Renal cortex interstitium (tissue), 11 donors: ENCODE data around the gene HOXD4. TPM values are rescaled to one million over a fixed set of nuclear protein-coding genes. Genes with fewer than 3 reads are reported as not detected.

Experiments used
- DNase-seq, 11 donors: peaks; one replicate each; pipeline ENCODE4 v3.0.0-alpha.2; 2013; ENCODE audit warnings: low read depth in 9 of 11, low spot score in 4 of 11; ENCODE audit errors: extremely low read depth in 1 of 11
- polyA plus RNA-seq, 3 donors: library from polyadenylated mRNA; unstranded; fragments of 120-200 nt; gene quantifications; one replicate each; pipeline ENCODE4 v1.2.1, GENCODE V29; 2013; ENCODE audit not compliant: insufficient read length in 3 of 3

HOXD4 gene
- polyA plus RNA-seq, 3 donors: 47.8 to 80.8 (median 56.1) TPM

- peak in 3 of 11 donors; percentile 64 to 88 (median 87) for DNase-seq
Observed at GRCh38 chr2:176174824-176175708, 23.7 kb downstream of the HOXD4 start.

GRCh38 chr2:176175709-176176607 is 24.6 kb downstream of the HOXD4 start:
- no peak for DNase-seq

GRCh38 chr2:176177580-176178037 is 26.3 kb downstream of the HOXD4 start:
- DNase-seq: no peak

- DNase-seq: peak in 1 of 11 donors; percentile 45
Observed at GRCh38 chr2:176178038-176178756, 26.8 kb downstream of the HOXD4 start.

- no peak for DNase-seq
Observed at GRCh38 chr2:176178757-176179295, 27.5 kb downstream of the HOXD4 start.

- no peak for DNase-seq
Observed at GRCh38 chr2:176181551-176181950, 30.2 kb downstream of the HOXD4 start.

GRCh38 chr2:176182671-176183070 is 31.3 kb downstream of the HOXD4 start:
- no peak for DNase-seq

- DNase-seq: no peak
Observed at GRCh38 chr2:176184749-176185148, 33.4 kb downstream of the HOXD4 start.

- DNase-seq: no peak
Observed at GRCh38 chr2:176186024-176186423, 34.7 kb downstream of the HOXD4 start.

- DNase-seq: peak in 1 of 11 donors; percentile 27
Observed at GRCh38 chr2:176187200-176187898, 36.0 kb downstream of the HOXD4 start.

- DNase-seq: peak in 1 of 11 donors; percentile 44
Observed at GRCh38 chr2:176187899-176188773, 36.8 kb downstream of the HOXD4 start, which contains the start of gene HOXD1. Gene HOXD1 (plus strand): TSS chr2:176188668. CDS start chr2:176188802, 134 bp downstream.

GRCh38 chr2:176188774-176189680 is 37.7 kb downstream of the HOXD4 start:
- DNase-seq: no peak

GRCh38 chr2:176189681-176190641 is 38.6 kb downstream of the HOXD4 start:
- peak in 1 of 11 donors; percentile 23 for DNase-seq

- no peak for DNase-seq
Observed at GRCh38 chr2:176192351-176192750, 41.0 kb downstream of the HOXD4 start.

GRCh38 chr2:176193048-176193447 is 41.7 kb downstream of the HOXD4 start:
- DNase-seq: no peak
